HepG2 (cell line): ENCODE data around the gene PLGRKT. TPM values are rescaled to one million over a fixed set of nuclear protein-coding genes. Genes with fewer than 3 reads are reported as not detected.

Source experiments
- BCL6 ChIP-seq: IDR thresholded peaks from 2 replicates; pipeline ENCODE4 v1.6.1; 2016; ENCODE audit warnings: missing genetic modification reagents, missing compliant biosample characterization
- CREB1 ChIP-seq, 2 experiments: fragments of 450-650 bp in 1 of 2; IDR thresholded peaks; 2 replicates each; pipeline ENCODE4 v1.6.1; 2016 to 2017; ENCODE audit warnings: control low read depth in 1 of 2, mild to moderate bottlenecking in 1 of 2, missing compliant biosample characterization in 1 of 2, missing genetic modification characterization in 1 of 2
- KLF6 ChIP-seq: IDR thresholded peaks from 2 replicates; pipeline ENCODE4 v1.8.0; 2016; ENCODE audit warnings: missing biosample characterization, missing genetic modification reagents
- NONO ChIP-seq, 2 experiments: fragments of 450-650 bp in 1 of 2; sonication (generic) in 1 of 2; formaldehyde crosslinking in 1 of 2; IDR thresholded peaks in 1 of 2; conservative IDR thresholded peaks in 1 of 2; 2 replicates each; pipeline versions ENCODE4 v1.6.1 to v1.8.0; 2017 to 2022; ENCODE audit warnings: mild to moderate bottlenecking in 1 of 2, missing genetic modification reagents in 1 of 2, moderate library complexity in 1 of 2
- PHF20 ChIP-seq: sonication (generic); formaldehyde crosslinking; IDR thresholded peaks from 2 replicates; pipeline ENCODE4 v1.5.0; 2020; ENCODE audit warnings: mild to moderate bottlenecking, missing genetic modification reagents
- STAT5B ChIP-seq: sonication (generic); formaldehyde crosslinking; IDR thresholded peaks from 2 replicates; pipeline ENCODE4 v1.4.0; 2020; ENCODE audit warnings: missing genetic modification reagents
- TCF12 ChIP-seq, 2 experiments: fragments of 450-650 bp in 1 of 2; sonication (generic) in 1 of 2; formaldehyde crosslinking in 1 of 2; IDR thresholded peaks; 2 replicates each; pipeline versions ENCODE4 v1.6.1 to v1.8.0; 2017 to 2022; ENCODE audit warnings: antibody characterized with exemption in 1 of 2, mild to moderate bottlenecking in 1 of 2, missing genetic modification reagents in 1 of 2, moderate library complexity in 1 of 2
- TMF1 ChIP-seq: sonication (generic); formaldehyde crosslinking; IDR thresholded peaks from 2 replicates; pipeline ENCODE4 v1.8.1; 2022; ENCODE audit warnings: low read depth, missing genetic modification reagents
- ZFP41 ChIP-seq: sonication (generic); formaldehyde crosslinking; IDR thresholded peaks from 2 replicates; pipeline ENCODE4 v1.4.0; 2020; ENCODE audit warnings: mild to moderate bottlenecking, missing genetic modification reagents, borderline replicate concordance
- ZFY ChIP-seq: sonication (generic); formaldehyde crosslinking; IDR thresholded peaks from 2 replicates; pipeline ENCODE4 v1.4.0; 2020; ENCODE audit warnings: missing genetic modification reagents
- ZNF160 ChIP-seq: sonication (generic); formaldehyde crosslinking; IDR thresholded peaks from 2 replicates; pipeline ENCODE4 v1.8.0; 2022; ENCODE audit warnings: mild to moderate bottlenecking, inconsistent platforms, missing genetic modification reagents
- ZNF20 ChIP-seq: sonication (generic); formaldehyde crosslinking; IDR thresholded peaks from 2 replicates; pipeline ENCODE4 v1.4.0; 2020; ENCODE audit warnings: mild to moderate bottlenecking, moderate library complexity, missing genetic modification reagents
- ZNF552 ChIP-seq: sonication (generic); formaldehyde crosslinking; IDR thresholded peaks from 2 replicates; pipeline ENCODE4 v1.9.0; 2022; ENCODE audit warnings: missing genetic modification reagents, mild to moderate bottlenecking, borderline replicate concordance
- ZNF577 ChIP-seq: sonication (generic); formaldehyde crosslinking; IDR thresholded peaks from 2 replicates; pipeline ENCODE4 v1.4.0; 2020; ENCODE audit warnings: mild to moderate bottlenecking, low read depth, missing genetic modification reagents, borderline replicate concordance
- ZSCAN12 ChIP-seq: sonication (generic); formaldehyde crosslinking; IDR thresholded peaks from 2 replicates; pipeline ENCODE4 v1.9.0; 2021; ENCODE audit warnings: mild to moderate bottlenecking, missing genetic modification reagents
- polyA plus RNA-seq, 8 experiments: library from polyadenylated mRNA; depleted of rRNA in 3 of 8; stranded (reverse) in 7 of 8; unstranded in 1 of 8; fragments of >200 nt; fragmentation: Illumina TruSeq in 4 of 8; extraction: Trizol in 4 of 8; gene quantifications; 2 replicates each; pipeline versions ENCODE4 v1.2.1 to v1.2.3, GENCODE V29; 2011 to 2016; ENCODE audit warnings: low read depth in 4 of 8, missing spikeins in 1 of 8, mixed read lengths in 1 of 8; ENCODE audit not compliant: insufficient read depth in 1 of 8
- total RNA-seq, 5 experiments: library from RNA; depleted of rRNA; stranded (reverse); fragments of >200 nt; fragmentation: Illumina TruSeq; extraction: Trizol; gene quantifications; 2 replicates each; pipeline ENCODE4 v1.2.3, GENCODE V29; 2016; ENCODE audit warnings: low read depth in 1 of 5
- TF ChIP-seq, protein P1 (sequence below): sonication (generic); formaldehyde crosslinking; IDR thresholded peaks from 2 replicates; pipeline ENCODE4 v1.4.0; 2020; ENCODE audit warnings: missing genetic modification reagents, mild to moderate bottlenecking, borderline replicate concordance
- TF ChIP-seq, protein P2 (sequence below): IDR thresholded peaks from 2 replicates; pipeline ENCODE4 v1.6.1; 2012; ENCODE audit warnings: inconsistent platforms
- TF ChIP-seq, protein P3 (sequence below): sonication (generic); formaldehyde crosslinking; IDR thresholded peaks from 2 replicates; pipeline ENCODE4 v1.4.0; 2020; ENCODE audit warnings: missing genetic modification reagents
- TF ChIP-seq, protein P4 (sequence below): sonication (generic); formaldehyde crosslinking; IDR thresholded peaks from 2 replicates; pipeline ENCODE4 v1.4.0; 2020; ENCODE audit warnings: missing genetic modification reagents
- TF ChIP-seq, protein P5 (sequence below): sonication (generic); formaldehyde crosslinking; IDR thresholded peaks from 2 replicates; pipeline ENCODE4 v1.4.0; 2020; ENCODE audit warnings: missing genetic modification reagents; ENCODE audit errors: not compliant biosample characterization
- TF ChIP-seq, protein P6 (sequence below): sonication (generic); IDR thresholded peaks from 2 replicates; pipeline ENCODE4 v1.6.1; 2016; ENCODE audit warnings: low read depth, borderline replicate concordance

Gene PLGRKT
- total and polyA plus RNA-seq, 2 of the 13 experiments (the other 11 are each of a cell fraction or from before 2014, with no cell fraction given) = 5.0 to 15.8 TPM

DNA sequence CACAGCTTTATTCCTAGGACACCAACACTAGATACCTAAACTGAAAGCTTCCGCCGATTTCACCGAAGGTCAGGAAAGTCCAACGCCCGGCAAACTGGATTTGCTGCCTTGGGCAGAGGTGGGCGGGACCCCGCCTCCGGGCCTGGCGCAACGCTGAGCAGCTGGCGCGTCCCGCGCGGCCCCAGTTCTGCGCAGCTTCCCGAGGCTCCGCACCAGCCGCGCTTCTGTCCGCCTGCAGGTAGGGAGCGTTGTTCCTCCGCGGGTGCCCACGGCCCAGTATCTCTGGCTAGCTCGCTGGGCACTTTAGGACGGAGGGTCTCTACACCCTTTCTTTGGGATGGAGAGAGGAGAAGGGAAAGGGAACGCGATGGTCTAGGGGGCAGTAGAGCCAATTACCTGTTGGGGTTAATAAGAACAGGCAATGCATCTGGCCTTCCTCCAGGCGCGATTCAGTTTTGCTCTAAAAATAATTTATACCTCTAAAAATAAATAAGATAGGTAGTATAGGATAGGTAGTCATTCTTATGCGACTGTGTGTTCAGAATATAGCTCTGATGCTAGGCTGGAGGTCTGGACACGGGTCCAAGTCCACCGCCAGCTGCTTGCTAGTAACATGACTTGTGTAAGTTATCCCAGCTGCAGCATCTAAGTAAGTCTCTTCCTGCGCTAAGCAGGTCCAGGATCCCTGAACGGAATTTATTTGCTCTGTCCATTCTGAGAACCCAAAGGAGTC, 12.8 kb upstream of the PLGRKT start, which contains the start of gene CD274 (continued):
- TF ChIP-seq CREB1 (IDR thresholded peaks at IDR 0.05) (no peak), CREB1 (CRISPR knock-in tag; IDR thresholded peaks at IDR 0.05) (0 out of 2 replicates have a peak, but pooled peaks have one; percentile 30), TCF12 (IDR thresholded peaks at IDR 0.05) (no peak), TCF12 (CRISPR knock-in tag; IDR thresholded peaks at IDR 0.05) (no peak), ZNF20 (CRISPR knock-in tag) (no peak), BCL6 (CRISPR knock-in tag) (peak; percentile 60), KLF6 (CRISPR knock-in tag) (no peak), ZNF577 (CRISPR knock-in tag) (no peak), STAT5B (no peak), TMF1 (CRISPR knock-in tag) (no peak), ZFY (peak; percentile 61), ZFP41 (CRISPR knock-in tag) (no peak), ZSCAN12 (CRISPR knock-in tag) (0 out of 2 replicates have a peak, but pooled peaks have one; percentile 71), ZNF552 (CRISPR knock-in tag) (no peak), ZNF160 (CRISPR knock-in tag) (0 out of 2 replicates have a peak, but pooled peaks have one; percentile 51), PHF20 (peak; percentile 38), NONO (IDR thresholded peaks at IDR 0.05) (no peak), NONO (CRISPR knock-in tag; conservative IDR thresholded peaks at IDR 0.05) (peak; percentile 65; the same call in 1 of the 2 replicates)
- TF ChIP-seq, protein P1, sequence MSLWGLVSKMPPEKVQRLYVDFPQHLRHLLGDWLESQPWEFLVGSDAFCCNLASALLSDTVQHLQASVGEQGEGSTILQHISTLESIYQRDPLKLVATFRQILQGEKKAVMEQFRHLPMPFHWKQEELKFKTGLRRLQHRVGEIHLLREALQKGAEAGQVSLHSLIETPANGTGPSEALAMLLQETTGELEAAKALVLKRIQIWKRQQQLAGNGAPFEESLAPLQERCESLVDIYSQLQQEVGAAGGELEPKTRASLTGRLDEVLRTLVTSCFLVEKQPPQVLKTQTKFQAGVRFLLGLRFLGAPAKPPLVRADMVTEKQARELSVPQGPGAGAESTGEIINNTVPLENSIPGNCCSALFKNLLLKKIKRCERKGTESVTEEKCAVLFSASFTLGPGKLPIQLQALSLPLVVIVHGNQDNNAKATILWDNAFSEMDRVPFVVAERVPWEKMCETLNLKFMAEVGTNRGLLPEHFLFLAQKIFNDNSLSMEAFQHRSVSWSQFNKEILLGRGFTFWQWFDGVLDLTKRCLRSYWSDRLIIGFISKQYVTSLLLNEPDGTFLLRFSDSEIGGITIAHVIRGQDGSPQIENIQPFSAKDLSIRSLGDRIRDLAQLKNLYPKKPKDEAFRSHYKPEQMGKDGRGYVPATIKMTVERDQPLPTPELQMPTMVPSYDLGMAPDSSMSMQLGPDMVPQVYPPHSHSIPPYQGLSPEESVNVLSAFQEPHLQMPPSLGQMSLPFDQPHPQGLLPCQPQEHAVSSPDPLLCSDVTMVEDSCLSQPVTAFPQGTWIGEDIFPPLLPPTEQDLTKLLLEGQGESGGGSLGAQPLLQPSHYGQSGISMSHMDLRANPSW (CRISPR knock-in tag) = no peak
- TF ChIP-seq, protein P2, sequence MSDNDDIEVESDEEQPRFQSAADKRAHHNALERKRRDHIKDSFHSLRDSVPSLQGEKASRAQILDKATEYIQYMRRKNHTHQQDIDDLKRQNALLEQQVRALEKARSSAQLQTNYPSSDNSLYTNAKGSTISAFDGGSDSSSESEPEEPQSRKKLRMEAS = peak; percentile 90
- TF ChIP-seq, protein P3, sequence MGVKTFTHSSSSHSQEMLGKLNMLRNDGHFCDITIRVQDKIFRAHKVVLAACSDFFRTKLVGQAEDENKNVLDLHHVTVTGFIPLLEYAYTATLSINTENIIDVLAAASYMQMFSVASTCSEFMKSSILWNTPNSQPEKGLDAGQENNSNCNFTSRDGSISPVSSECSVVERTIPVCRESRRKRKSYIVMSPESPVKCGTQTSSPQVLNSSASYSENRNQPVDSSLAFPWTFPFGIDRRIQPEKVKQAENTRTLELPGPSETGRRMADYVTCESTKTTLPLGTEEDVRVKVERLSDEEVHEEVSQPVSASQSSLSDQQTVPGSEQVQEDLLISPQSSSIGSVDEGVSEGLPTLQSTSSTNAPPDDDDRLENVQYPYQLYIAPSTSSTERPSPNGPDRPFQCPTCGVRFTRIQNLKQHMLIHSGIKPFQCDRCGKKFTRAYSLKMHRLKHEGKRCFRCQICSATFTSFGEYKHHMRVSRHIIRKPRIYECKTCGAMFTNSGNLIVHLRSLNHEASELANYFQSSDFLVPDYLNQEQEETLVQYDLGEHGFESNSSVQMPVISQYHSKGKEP = no peak
- TF ChIP-seq, protein P4, sequence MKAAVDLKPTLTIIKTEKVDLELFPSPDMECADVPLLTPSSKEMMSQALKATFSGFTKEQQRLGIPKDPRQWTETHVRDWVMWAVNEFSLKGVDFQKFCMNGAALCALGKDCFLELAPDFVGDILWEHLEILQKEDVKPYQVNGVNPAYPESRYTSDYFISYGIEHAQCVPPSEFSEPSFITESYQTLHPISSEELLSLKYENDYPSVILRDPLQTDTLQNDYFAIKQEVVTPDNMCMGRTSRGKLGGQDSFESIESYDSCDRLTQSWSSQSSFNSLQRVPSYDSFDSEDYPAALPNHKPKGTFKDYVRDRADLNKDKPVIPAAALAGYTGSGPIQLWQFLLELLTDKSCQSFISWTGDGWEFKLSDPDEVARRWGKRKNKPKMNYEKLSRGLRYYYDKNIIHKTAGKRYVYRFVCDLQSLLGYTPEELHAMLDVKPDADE = no peak
- TF ChIP-seq, protein P5, sequence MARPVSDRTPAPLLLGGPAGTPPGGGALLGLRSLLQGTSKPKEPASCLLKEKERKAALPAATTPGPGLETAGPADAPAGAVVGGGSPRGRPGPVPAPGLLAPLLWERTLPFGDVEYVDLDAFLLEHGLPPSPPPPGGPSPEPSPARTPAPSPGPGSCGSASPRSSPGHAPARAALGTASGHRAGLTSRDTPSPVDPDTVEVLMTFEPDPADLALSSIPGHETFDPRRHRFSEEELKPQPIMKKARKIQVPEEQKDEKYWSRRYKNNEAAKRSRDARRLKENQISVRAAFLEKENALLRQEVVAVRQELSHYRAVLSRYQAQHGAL (CRISPR knock-in tag) = no peak
- TF ChIP-seq, protein P6, sequence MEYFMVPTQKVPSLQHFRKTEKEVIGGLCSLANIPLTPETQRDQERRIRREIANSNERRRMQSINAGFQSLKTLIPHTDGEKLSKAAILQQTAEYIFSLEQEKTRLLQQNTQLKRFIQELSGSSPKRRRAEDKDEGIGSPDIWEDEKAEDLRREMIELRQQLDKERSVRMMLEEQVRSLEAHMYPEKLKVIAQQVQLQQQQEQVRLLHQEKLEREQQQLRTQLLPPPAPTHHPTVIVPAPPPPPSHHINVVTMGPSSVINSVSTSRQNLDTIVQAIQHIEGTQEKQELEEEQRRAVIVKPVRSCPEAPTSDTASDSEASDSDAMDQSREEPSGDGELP = peak; percentile 91
